Adrenal gland (tissue), 12 donors: Measurements from ENCODE around the gene TNNI3K. TPM values are rescaled to one million over a fixed set of nuclear protein-coding genes. Genes with fewer than 3 reads are reported as not detected.

Experiments used
- DNase-seq, 7 donors: peaks; one replicate each; pipeline ENCODE4 v3.0.0-alpha.2; 2019 to 2020
- H3K27ac ChIP-seq, 5 donors: fragments of 200-600 bp; sonication (generic) in 4 of 5; 1 replicate in 3 of 5; 2 replicates in 2 of 5; pipeline versions ENCODE4 v1.5.1 to v1.8.0; 2016 to 2020; ENCODE audit warnings: mild to moderate bottlenecking in 1 of 5
- H3K27me3 ChIP-seq: fragments of 200-600 bp; 2 replicates; pipeline ENCODE4 v1.8.0; 2021
- H3K36me3 ChIP-seq, 2 donors: fragments of 200-600 bp; replicated peaks in 1 of 2; 1 replicate in 1 of 2; 2 replicates in 1 of 2; pipeline versions ENCODE4 v1.5.1 to v1.8.0; 2018 to 2022
- H3K4me1 ChIP-seq, 2 donors: fragments of 200-600 bp; replicated peaks in 1 of 2; 1 replicate in 1 of 2; 2 replicates in 1 of 2; pipeline versions ENCODE4 v1.5.1 to v1.8.0; 2018 to 2021
- H3K4me3 ChIP-seq, 4 donors: fragments of 200-600 bp; sonication (generic) in 3 of 4; one replicate each; pipeline ENCODE4 v1.5.1; 2016 to 2018
- H3K9me3 ChIP-seq, 3 donors: fragments of 200-600 bp; sonication (generic) in 1 of 3; replicated peaks in 1 of 3; 1 replicate in 2 of 3; 2 replicates in 1 of 3; pipeline versions ENCODE4 v1.5.1 to v1.8.0; 2016 to 2021
- POLR2A ChIP-seq, 2 donors: fragments of 450-650 bp; IDR thresholded peaks; one replicate each; pipeline ENCODE4 v1.6.1; 2017; ENCODE audit warnings: antibody characterized with exemption in 2 of 2, mild to moderate bottlenecking in 2 of 2, moderate library complexity in 1 of 2
- WGBS, 4 donors: extraction: QIAGEN DNeasy Blood & Tissue Kit in 2 of 4; methylation state at CpG; one replicate each; pipeline versions ENCODE4 v1.1.5 to v1.1.7; 2013 to 2017; 5-methylcytosine and 5-hydroxymethylcytosine counted together
- intact Hi-C, 2 donors: fragments of 100-400 bp; cut with DNase I; formaldehyde crosslinking; loops; one replicate each; pipeline versions ENCODE4 v1.14.1 to v1.15.0; 2022 to 2023
- polyA plus RNA-seq, 3 donors: library from polyadenylated mRNA; stranded (reverse); fragments of 200-250 nt in 2 of 3; fragments of 350-450 nt in 1 of 3; fragmentation: Illumina TruSeq in 1 of 3; extraction: RNeasy Lipid Tissue Mini Kit (QIAGEN cat#74804) in 1 of 3; gene quantifications; one replicate each; pipeline ENCODE4 v1.2.3, GENCODE V29; 2013 to 2014
- total RNA-seq, 9 donors: library from RNA; depleted of rRNA in 4 of 9; stranded (reverse); fragments of >200 nt in 4 of 9; fragments of 120-200 nt in 1 of 9; fragmentation: NEBNext Ultra II Directional in 1 of 9; extraction: Animal tissue kit (Norgen Biotek cat#: 25700) in 1 of 9; gene quantifications; one replicate each; pipeline versions ENCODE4 v1.1.0 to v1.2.4, GENCODE V29; 2013 to 2023
- TF ChIP-seq, protein P1 (sequence below), 6 experiments: fragments of 450-650 bp in 4 of 6; fragments of 200-600 bp in 2 of 6; sonication (generic) in 1 of 6; IDR thresholded peaks; 1 replicate in 5 of 6; 2 replicates in 1 of 6; pipeline versions ENCODE4 v1.5.1 to v1.8.0; 2016 to 2021; ENCODE audit warnings: antibody characterized with exemption in 6 of 6, mild to moderate bottlenecking in 2 of 6, moderate library complexity in 1 of 6
- donor health status: healthy with polysubstance abuse.
- donor health status: Bipolar disorder and iron deficiency.
- donor health status: DM: yes; HTN: yes; CAD: no.
- donor health status: DM: no; HTN: no; CAD: no.
- donor health status: DM: no; HTN: no; CAD: no.
- donor health status: DM: yes; HTN: yes; CAD: no.

TNNI3K gene
- total and polyA plus RNA-seq, 12 donors = 0.88 to 7.9 (median 2.1) TPM

GRCh38 chr1:74463333-74463988 is 228.3 kb downstream of the TNNI3K start:
- intact Hi-C loops = no loop called here
- Histone ChIP-seq H3K4me1 (no peaks in the 10 kb centered on the region), H3K27ac (no peak overlapping the region), H3K36me3 (no peaks in the 10 kb centered on the region), H3K4me3 (no peak overlapping the region), H3K9me3 (no peaks in the 10 kb centered on the region), H3K27me3 (no peaks in the 10 kb centered on the region)
- TF ChIP-seq, protein P1, sequence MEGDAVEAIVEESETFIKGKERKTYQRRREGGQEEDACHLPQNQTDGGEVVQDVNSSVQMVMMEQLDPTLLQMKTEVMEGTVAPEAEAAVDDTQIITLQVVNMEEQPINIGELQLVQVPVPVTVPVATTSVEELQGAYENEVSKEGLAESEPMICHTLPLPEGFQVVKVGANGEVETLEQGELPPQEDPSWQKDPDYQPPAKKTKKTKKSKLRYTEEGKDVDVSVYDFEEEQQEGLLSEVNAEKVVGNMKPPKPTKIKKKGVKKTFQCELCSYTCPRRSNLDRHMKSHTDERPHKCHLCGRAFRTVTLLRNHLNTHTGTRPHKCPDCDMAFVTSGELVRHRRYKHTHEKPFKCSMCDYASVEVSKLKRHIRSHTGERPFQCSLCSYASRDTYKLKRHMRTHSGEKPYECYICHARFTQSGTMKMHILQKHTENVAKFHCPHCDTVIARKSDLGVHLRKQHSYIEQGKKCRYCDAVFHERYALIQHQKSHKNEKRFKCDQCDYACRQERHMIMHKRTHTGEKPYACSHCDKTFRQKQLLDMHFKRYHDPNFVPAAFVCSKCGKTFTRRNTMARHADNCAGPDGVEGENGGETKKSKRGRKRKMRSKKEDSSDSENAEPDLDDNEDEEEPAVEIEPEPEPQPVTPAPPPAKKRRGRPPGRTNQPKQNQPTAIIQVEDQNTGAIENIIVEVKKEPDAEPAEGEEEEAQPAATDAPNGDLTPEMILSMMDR (IDR thresholded peaks at IDR 0.05) = no peak
- no peak for TF ChIP-seq POLR2A (IDR thresholded peaks at IDR 0.05)
- 57 to 65% (median 61%) methylated on average over 9 of the region's 9 CpGs for WGBS, 4 donors
- DNase-seq = no peak

- 72 to 74% (median 74%) methylated on average over 6 of the region's 6 CpGs for WGBS, 4 donors
These were observed 228.8 kb downstream of the TNNI3K start for GRCh38 chr1:74464037-74464436.

DNA sequence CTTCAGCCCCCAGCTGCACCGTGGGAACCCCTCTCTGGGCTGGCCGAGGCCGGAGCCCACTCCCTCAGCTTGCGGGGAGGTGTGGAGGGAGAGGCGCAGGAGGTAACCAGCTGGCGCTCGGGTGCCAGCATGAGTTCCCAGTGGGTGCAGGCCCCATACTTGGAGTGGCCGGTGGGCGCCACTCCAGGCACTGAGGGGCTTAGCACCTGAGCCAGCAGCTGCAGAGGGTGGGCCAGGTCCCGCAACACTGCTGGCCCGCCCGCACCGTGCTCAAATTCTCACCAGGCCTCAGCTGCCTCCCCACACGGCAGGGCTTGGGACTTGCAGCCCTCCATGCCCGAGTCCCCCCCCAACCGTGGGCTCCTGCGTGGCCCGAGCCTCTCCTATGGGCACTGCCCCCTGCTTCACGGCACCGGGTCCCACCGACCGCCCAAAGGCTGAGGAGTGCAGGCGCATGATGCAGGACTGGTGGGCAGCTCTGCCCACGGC is 230.1 kb downstream of the TNNI3K start:
- 92 to 95% (median 94%) methylated on average over 5 to 24 of the region's 24 CpGs for WGBS, 4 donors
- no peaks in the 10 kb centered on the region for H3K4me1 ChIP-seq
- TF ChIP-seq POLR2A (IDR thresholded peaks at IDR 0.05) = no peak
- TF ChIP-seq, protein P1 (IDR thresholded peaks at IDR 0.05) = no peak
- no peaks in the 10 kb centered on the region for H3K9me3 ChIP-seq
- no peak overlapping the region for H3K4me3 ChIP-seq
- intact Hi-C loops = no loop called here
- no peak overlapping the region for H3K27ac ChIP-seq
- no peaks in the 10 kb centered on the region for H3K36me3 ChIP-seq
- H3K27me3 ChIP-seq = no peaks in the 10 kb centered on the region
- DNase-seq = no peak

More at GRCh38 chr1:74464037-74464436, 228.8 kb downstream of the TNNI3K start:
- TF ChIP-seq, protein P1 (IDR thresholded peaks at IDR 0.05) = no peak
- TF ChIP-seq POLR2A (IDR thresholded peaks at IDR 0.05) = no peak
- Histone ChIP-seq H3K27ac (no peak overlapping the region), H3K27me3 (no peaks in the 10 kb centered on the region), H3K36me3 (no peaks in the 10 kb centered on the region), H3K4me1 (no peaks in the 10 kb centered on the region), H3K9me3 (no peaks in the 10 kb centered on the region), H3K4me3 (no peak overlapping the region)
- intact Hi-C loops = no loop called here
- DNase-seq = no peak

- H3K36me3 ChIP-seq = no peaks in the 10 kb centered on the region
- no peak overlapping the region for H3K27ac ChIP-seq
- H3K4me3 ChIP-seq = no peak overlapping the region
- no peaks in the 10 kb centered on the region for H3K4me1 ChIP-seq
- WGBS, 4 donors = 73 to 88% (median 81%) methylated on average over 3 of the region's 3 CpGs
- intact Hi-C loops = no loop called here
- H3K9me3 ChIP-seq = no peaks in the 10 kb centered on the region
- no peaks in the 10 kb centered on the region for H3K27me3 ChIP-seq
- no peak for DNase-seq
- no peak for TF ChIP-seq POLR2A (IDR thresholded peaks at IDR 0.05)
- TF ChIP-seq, protein P1 (IDR thresholded peaks at IDR 0.05) = no peak
These were observed 232.7 kb downstream of the TNNI3K start for GRCh38 chr1:74467786-74468377.
